Measurements from ENCODE around the gene SLC38A10.

SLC38A10 gene

GRCh38 chr17:81295031-81295675 is at the start of gene SLC38A10:
TSS of gene SLC38A10 (minus strand) at chr17:81295307. CDS start at chr17:81294921, 386 bp downstream.
- peak; percentile 65 to 88 for DNase-seq

- no peak for DNase-seq
Observed at GRCh38 chr17:81342269-81343070, 47.4 kb upstream of the SLC38A10 start.

GRCh38 chr17:81341516-81342268 is 46.6 kb upstream of the SLC38A10 start:
- no peak for DNase-seq

- no peak for DNase-seq
Observed at GRCh38 chr17:81340607-81341515, 45.8 kb upstream of the SLC38A10 start.

DNA sequence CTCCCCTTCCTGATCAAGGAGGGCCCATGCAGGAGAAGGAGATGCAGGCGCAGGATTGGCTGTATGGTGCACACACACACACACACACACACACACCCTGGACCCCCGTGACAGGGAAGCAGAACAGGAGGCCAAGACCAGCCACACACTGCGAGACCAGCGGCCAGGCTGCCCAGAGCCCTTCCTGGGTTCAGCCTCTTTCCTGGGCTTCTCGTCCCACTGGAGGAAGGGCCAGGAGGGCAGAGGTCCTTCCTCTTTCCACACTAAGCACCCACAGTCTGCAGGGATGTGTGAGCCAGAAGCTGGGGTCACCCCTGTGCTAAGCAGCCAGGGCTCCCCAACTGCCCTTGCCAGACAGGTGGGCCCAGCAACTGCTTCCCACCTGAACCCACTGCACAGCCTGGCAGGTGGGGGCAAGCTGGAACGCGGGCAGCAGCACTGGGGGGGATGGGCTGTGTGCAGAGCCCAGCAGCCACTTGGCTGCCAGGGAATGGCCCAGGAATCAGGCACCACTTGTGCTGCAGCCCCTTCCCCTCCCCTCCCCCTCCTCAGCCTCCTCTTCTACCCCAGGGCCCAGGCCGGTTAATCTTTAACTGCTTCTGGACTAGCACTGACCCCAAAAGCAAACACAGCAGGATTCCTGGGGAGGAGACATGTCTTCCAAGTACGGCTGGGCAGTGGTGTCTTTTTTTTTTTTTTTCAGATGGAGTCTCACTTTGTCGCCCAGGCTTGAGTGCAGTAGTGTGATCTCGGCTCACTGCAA is 44.6 kb upstream of the SLC38A10 start:
- no peak for DNase-seq

- no peak for DNase-seq
Observed at GRCh38 chr17:81339191-81339533, 44.1 kb upstream of the SLC38A10 start.

DNA sequence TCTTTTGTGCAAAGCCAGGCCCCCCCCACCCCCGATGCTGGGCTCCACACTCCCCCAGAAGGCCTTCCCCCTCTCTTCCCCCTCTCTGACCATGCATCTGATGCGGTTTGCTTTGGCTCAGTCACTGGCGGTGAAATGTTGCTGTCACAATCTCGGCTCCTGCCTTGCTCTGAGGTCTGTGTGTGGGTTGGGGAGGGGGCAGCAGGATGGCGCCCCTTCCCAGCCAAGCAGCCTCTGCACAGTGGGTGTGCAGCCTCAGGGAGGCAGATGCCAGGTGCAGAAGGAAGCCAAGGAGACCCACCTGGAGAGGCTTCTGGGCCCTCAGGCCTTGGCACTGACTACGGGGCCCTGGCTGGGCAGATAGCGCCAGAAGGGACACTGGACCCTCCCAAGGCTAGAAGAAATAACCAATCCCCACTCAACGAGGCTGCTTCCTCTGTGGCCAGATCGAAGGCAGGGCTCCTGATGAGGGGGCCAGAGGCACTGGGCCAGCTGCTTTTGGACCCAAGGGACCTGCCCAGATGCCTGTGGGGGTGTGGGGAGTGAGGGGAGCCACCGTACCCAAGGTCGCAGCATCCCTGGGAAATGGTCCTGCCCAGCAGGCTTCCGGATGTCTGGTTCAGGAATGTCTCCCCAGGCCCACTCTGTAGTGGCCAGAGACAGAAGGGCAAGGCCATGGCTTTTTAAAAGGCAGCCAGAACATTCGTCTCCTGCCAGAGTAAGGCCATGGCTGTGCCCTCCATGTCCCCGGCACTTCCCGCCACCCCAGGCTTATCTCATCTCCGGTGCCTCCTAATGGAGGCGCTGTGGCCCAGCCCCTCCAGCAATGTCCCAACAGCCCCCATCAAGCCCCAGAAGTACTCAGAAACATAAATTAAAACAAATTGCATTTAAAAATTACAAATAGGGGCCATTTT is 43.4 kb upstream of the SLC38A10 start:
- no peak for DNase-seq

DNA sequence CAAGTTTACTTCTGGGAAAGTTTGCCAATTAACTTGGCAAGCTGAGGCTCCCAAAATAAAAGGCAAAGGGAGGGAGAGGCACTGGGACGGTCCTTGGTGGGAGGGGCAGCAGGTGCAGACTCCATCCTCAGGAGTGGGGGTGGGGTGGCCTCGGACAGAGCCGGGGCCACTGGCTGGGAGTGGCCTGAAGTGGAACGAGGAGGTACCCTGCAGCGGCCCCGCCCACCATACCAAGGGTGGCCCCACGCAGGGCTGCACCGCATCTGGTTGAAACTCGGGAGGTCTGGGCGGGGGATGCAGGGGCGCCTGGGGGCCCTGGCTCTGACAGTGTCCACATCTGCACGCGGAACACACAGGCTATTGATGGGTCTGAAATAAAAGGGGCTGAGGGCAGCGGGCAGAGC is 42.4 kb upstream of the SLC38A10 start:
- DNase-seq = no peak

- DNase-seq = no peak
Observed at GRCh38 chr17:81336930-81337325, 41.8 kb upstream of the SLC38A10 start.

- DNase-seq = no peak
Observed at GRCh38 chr17:81336296-81336929, 41.3 kb upstream of the SLC38A10 start.

DNA sequence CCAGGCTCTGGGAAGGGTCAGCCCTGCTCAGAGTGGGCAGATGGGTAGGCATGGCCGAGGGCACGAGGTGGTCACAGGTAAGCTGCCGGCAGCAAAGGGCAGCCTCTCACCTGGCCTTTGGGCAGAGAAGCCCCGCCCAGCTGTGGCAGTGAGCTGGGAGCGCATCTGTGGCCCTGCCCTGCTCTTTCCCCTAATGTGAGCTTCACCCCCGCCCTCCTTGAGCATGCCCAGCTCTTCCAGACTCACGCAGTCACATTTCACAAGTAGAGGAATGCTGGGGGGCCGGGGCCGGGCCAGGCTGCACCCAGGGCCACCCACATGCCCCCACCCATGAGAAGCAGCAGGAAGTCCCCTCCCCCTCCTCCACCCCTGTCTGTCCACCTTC is 40.7 kb upstream of the SLC38A10 start:
- no peak for DNase-seq

DNA sequence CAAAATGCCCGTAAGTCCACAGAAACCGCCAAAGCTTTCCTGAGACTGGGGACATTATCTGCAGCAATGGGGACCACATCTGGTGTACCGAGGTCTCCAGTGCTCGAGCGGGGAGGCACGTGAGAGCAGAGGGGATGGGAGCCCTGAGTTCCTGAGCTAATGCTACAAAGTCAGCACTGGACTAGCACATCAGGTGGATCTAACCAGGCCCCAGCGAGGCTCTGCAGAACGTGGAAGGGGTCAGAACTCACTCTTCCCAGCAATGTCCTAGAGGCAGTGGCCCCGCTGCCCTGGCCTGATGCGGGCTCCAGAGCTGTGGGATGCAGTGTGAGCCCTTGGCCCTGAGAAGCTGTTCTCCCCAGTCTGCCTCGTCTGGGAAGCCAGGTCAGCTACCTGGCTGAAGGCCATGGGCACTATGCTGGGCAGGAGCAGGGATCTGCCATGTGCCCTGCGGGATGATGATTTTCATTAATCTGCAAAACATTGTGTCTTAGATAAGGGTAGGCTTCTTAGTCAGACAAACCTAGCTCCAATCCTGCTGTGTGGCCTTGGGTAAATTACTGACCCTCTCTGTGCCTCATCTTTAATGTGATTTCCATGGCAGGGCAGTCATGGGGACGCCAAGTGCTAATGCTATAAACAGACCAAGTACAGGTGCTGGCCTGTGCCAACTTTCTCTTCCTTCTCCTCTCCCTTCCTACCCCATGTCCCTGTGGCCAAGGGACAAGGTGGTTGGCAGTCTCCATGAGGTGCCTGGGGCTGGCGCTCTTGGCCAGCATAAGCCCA is 40.1 kb upstream of the SLC38A10 start:
- no peak for DNase-seq

DNA sequence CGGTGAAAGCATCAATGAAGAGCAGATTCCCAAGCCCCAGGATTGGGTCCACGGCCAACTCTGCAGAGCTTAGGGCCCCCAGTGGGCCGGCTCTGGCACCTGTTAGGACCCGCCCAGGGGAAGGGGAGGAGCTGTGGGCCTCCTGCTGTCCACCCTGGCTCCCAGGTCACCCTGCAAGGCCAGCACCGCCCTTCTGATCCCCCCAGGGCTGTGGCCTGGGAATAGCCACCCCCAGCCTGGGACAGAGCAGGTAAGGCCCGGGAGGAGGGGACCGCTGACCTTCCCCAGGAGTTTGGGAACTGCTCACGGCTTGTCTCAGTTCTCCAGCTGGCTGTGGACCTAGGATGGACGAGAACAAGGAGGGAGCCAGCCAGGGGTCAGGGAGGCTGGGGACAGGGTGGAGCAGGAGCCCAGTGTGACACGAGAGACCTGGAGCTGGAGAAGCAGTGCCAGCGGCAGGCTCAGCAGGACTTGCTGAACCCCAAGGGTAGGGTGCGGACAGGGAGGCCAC is 39.3 kb upstream of the SLC38A10 start:
- no peak for DNase-seq

GRCh38 chr17:81333616-81334368 is 38.7 kb upstream of the SLC38A10 start:
- no peak for DNase-seq

GRCh38 chr17:81332914-81333528 is 37.9 kb upstream of the SLC38A10 start:
- no peak for DNase-seq

DNA sequence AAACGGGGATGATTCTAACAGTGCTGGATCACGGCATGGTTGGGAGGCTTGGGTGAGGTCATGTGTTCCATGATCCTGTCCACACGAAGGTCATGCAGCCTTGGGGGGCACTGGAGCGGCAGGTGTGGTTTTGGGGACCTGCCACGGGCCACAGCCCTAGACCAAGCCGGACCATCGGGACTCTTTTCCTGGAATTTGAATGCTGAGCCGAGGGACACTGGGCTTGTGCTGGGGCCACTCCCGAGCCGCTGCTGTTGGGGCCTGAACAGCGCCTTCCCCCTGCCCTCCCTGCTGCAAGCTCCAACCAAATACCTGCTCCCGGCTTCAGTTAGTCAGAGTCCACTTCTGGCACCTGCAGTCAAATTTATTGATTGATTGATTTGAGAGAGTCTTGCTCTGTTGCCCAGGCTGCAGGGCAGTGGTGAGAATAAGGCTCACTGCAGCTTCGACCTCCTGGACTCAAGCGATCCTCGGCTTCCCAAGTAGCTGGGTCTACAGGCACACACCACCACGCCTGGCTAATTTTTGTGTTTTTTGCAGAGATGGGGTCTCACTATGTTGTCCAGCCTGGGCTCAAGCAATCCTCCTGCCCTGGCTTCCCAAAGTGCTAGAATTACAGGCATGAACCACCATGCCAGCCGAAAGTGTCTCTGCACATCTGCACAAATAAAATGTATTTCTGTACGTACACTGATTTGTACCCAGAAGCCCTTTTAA is 37.2 kb upstream of the SLC38A10 start:
- DNase-seq = no peak

DNA sequence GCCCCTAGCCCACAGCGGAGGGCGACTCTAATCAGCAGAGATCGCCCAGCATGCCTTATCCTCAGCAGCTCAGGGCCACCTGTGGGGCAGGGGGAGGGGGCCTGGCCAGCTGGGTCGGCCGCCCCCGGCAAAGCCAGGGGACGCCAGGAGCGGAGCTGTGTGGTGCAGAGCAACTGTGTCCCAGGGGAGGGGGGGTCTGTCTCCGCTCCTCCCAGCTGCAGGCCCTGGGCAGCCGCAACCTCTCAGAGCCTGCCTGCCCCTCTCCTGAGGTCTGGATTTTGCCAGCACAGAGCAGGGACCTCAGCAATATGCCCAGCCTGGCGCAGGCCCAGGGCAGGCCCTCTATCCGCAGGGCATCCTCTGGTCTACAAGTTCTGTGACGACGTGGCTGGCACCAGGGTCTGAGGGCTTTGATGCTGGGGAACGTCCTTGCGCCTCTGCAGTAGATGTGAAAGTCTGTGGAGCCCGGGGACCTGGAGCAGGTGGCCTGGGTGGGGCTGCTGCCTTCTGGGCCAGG is 36.5 kb upstream of the SLC38A10 start:
- DNase-seq = no peak

Data from NCI-H446 (cell line).